Suprapubic skin (tissue), 4 donors: Measurements from ENCODE around the gene PET117. TPM values are rescaled to one million over a fixed set of nuclear protein-coding genes. Genes with fewer than 3 reads are reported as not detected.
"Not testable (repeated sequence)": the region's sequence is repeated elsewhere in the genome, so short reads cannot be mapped to it uniquely, and the experiment has no call there.

Experiments
- DNase-seq, 2 donors: peaks; one replicate each; pipeline ENCODE4 v3.0.0-alpha.2; 2019; ENCODE audit warnings: low spot score in 2 of 2
- H3K27ac ChIP-seq: fragments of 200-600 bp; sonication (generic); one replicate; pipeline ENCODE4 v1.5.1; 2019
- H3K27me3 ChIP-seq: fragments of 200-600 bp; sonication (generic); one replicate; pipeline ENCODE4 v1.5.1; 2019
- H3K36me3 ChIP-seq: fragments of 200-600 bp; sonication (generic); one replicate; pipeline ENCODE4 v1.5.1; 2019
- H3K4me1 ChIP-seq: fragments of 200-600 bp; sonication (generic); one replicate; pipeline ENCODE4 v1.5.1; 2019
- H3K4me3 ChIP-seq: fragments of 200-600 bp; sonication (generic); one replicate; pipeline ENCODE4 v1.5.1; 2019; ENCODE audit warnings: mild to moderate bottlenecking
- H3K9me3 ChIP-seq: fragments of 200-600 bp; sonication (generic); one replicate; pipeline ENCODE4 v1.5.1; 2019
- EP300 ChIP-seq: sonication (generic); formaldehyde crosslinking; IDR thresholded peaks from one replicate; pipeline ENCODE4 v1.6.1; 2017; ENCODE audit warnings: antibody characterized with exemption
- POLR2A ChIP-seq, 2 donors: fragments of 450-650 bp; IDR thresholded peaks; one replicate each; pipeline ENCODE4 v1.6.1; 2017; ENCODE audit warnings: antibody characterized with exemption in 2 of 2, mild to moderate bottlenecking in 2 of 2, moderate library complexity in 2 of 2
- POLR2AphosphoS5 ChIP-seq, 3 donors: sonication (generic); formaldehyde crosslinking; IDR thresholded peaks; one replicate each; pipeline ENCODE4 v1.6.1; 2017; ENCODE audit warnings: antibody characterized with exemption in 3 of 3
- WGBS: methylation state at CpG from one replicate; pipeline ENCODE4 v1.1.5; 2018; 5-methylcytosine and 5-hydroxymethylcytosine counted together
- total RNA-seq, 4 donors: library from RNA; depleted of rRNA; stranded (reverse); fragments of >200 nt; gene quantifications; one replicate each; pipeline ENCODE4 v1.1.0, GENCODE V29; 2016
- TF ChIP-seq, protein P1 (sequence below), 2 donors: fragments of 200-600 bp in 1 of 2; fragments of 450-650 bp in 1 of 2; sonication (generic) in 1 of 2; IDR thresholded peaks; one replicate each; pipeline ENCODE4 v1.5.1; 2016 to 2019; ENCODE audit warnings: antibody characterized with exemption in 2 of 2, mild to moderate bottlenecking in 1 of 2, moderate library complexity in 1 of 2

PET117 gene
- total RNA-seq, 4 donors from 2014 or later, result 12.3 to 20.3 (median 17.7) TPM

DNA sequence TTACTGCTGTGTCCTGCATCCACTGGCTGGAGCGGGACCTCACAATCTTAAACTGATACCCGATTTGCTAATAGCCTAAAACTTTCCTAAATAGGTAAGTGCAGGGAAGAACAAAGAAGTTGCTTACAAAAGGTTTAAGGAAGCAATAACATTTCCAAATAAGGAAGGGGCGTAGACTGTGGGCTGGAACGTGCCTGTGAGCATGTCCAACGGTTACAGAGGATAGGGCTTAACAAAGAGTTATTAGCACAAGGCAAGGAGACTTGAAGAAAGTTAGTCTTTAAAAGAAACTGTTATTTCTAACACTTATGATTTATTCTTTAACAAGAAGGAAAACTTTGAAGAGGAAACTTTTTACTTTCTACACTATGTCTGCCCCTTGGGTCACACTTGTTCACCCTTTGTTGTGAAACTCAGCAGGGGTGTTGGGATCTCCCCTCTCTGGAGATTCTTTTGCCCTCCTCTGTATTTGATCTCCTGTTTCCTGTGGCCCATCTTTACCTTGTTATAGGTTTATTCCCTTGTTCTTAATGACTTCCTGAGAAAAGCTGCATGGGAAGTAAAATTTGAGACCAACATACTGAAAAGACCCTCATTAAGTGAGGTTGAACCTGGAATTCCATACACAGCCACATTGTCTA lies 28.7 kb downstream of the PET117 start:
- Histone ChIP-seq H3K36me3 (peaks cover 32% of the 10 kb centered on the region), H3K27me3 (no peaks in the 10 kb centered on the region), H3K4me1 (peaks cover 10% of the 10 kb centered on the region), H3K4me3 (no peak overlapping the region), H3K27ac (no peak overlapping the region), H3K9me3 (no peaks in the 10 kb centered on the region)
- DNase-seq, result no peak
- WGBS, result 61% methylated on average over 5 of the region's 5 CpGs
- no peak for TF ChIP-seq POLR2AphosphoS5 (IDR thresholded peaks at IDR 0.05)
- TF ChIP-seq, protein P1, sequence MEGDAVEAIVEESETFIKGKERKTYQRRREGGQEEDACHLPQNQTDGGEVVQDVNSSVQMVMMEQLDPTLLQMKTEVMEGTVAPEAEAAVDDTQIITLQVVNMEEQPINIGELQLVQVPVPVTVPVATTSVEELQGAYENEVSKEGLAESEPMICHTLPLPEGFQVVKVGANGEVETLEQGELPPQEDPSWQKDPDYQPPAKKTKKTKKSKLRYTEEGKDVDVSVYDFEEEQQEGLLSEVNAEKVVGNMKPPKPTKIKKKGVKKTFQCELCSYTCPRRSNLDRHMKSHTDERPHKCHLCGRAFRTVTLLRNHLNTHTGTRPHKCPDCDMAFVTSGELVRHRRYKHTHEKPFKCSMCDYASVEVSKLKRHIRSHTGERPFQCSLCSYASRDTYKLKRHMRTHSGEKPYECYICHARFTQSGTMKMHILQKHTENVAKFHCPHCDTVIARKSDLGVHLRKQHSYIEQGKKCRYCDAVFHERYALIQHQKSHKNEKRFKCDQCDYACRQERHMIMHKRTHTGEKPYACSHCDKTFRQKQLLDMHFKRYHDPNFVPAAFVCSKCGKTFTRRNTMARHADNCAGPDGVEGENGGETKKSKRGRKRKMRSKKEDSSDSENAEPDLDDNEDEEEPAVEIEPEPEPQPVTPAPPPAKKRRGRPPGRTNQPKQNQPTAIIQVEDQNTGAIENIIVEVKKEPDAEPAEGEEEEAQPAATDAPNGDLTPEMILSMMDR (IDR thresholded peaks at IDR 0.05), result no peak
- no peak for TF ChIP-seq POLR2A (IDR thresholded peaks at IDR 0.05)
- no peak for TF ChIP-seq EP300

DNA sequence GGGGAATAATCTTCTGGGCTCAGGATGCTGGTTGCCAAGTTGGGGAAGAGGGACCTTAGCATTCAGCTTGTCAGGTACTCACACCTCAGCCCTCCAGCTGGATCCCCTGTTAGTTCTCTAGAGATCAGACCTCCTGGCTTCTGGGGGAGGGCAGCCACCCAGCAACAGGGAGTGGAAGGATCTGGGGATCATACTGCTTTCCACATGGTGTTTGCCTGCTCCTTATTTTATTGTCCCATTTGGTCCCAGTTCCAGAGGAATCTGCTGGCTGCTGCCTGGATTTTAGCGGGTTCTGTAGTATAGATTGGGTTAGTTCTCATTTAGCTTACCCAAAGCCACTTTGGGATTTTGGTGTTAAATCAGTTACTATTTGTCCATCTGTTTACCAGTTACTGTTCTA lies 29.3 kb downstream of the PET117 start:
- H3K4me1 ChIP-seq, result peaks cover 10% of the 10 kb centered on the region
- no peaks in the 10 kb centered on the region for H3K27me3 ChIP-seq
- TF ChIP-seq POLR2AphosphoS5 (IDR thresholded peaks at IDR 0.05) (no peak), POLR2A (IDR thresholded peaks at IDR 0.05) (no peak), EP300 (no peak)
- TF ChIP-seq, protein P1 (IDR thresholded peaks at IDR 0.05), result no peak
- DNase-seq, result no peak
- 78% methylated on average over 1 of the region's 1 CpG for WGBS
- peaks cover 27% of the 10 kb centered on the region for H3K36me3 ChIP-seq
- H3K27ac ChIP-seq, result no peak overlapping the region
- no peak overlapping the region for H3K4me3 ChIP-seq
- no peaks in the 10 kb centered on the region for H3K9me3 ChIP-seq

DNA sequence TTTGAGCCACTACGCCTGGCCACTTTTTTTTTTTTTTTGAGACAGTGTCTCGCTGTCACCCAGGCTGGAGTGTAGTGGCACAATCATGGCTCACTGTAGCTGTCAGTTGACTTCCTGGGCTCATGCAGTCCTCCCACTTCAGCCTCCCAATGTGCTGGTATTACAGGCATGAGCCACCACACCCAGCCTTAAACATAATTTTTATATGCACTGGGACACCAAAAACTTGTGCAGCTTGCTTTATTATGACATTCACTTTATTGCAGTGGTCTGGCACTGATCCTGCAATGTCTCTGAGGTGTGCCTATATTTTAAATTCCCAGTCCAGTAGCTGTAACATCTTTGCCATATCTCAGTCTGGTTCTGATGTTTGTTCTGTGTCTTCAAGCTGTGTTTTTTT lies 34.7 kb downstream of the PET117 start:
- H3K4me3 ChIP-seq, result no peak overlapping the region
- no peaks in the 10 kb centered on the region for H3K27me3 ChIP-seq
- peaks cover 7% of the 10 kb centered on the region for H3K36me3 ChIP-seq
- no peaks in the 10 kb centered on the region for H3K9me3 ChIP-seq
- 100% methylated on average over 2 of the region's 2 CpGs for WGBS
- DNase-seq, result no peak
- TF ChIP-seq POLR2AphosphoS5 (IDR thresholded peaks at IDR 0.05) (no peak), POLR2A (IDR thresholded peaks at IDR 0.05) (no peak), EP300 (no peak)
- TF ChIP-seq, protein P1 (IDR thresholded peaks at IDR 0.05), result no peak
- H3K27ac ChIP-seq, result no peak overlapping the region
- H3K4me1 ChIP-seq, result no peaks in the 10 kb centered on the region

DNA sequence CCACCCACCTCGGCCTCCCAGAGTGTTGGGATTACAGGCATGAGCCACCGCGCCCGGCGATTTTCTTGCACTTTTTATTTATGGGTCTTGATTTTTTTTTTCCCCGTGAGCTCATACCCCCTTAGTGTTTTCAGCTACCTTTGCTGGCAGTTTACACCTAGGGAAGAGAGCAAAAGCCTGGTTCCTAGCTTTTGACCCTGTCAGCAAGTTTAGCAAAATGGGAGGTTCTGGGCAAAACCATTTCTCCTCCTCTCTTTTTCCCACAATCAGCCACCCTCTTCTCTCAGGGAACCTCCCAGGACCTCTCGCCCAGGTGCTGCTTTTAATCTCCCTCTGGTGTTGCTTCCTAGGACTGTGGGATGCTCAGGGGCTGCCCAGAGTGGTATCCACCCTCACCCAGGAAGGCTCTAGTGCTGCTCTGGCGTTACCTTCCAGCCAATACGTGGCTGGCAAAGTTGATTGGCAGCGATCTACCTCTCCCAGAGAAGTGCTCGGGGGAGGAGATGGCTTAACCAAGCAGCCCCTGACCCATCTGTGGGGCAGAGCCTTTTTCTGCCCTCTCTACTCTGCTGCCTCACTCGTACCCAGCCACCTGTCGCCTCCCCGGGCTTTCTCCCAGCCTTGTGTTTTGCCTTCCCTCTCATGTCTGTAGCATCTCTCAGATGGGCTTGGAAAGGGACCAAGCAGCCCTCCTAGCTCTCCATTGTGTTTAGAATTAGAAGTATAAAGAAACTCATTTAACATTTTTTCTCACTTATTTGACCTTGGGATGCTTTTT lies 37.4 kb downstream of the PET117 start:
- WGBS, result 93% methylated on average over 14 of the region's 14 CpGs
- TF ChIP-seq EP300 (no peak), POLR2A (IDR thresholded peaks at IDR 0.05) (no peak), POLR2AphosphoS5 (IDR thresholded peaks at IDR 0.05) (no peak)
- TF ChIP-seq, protein P1 (IDR thresholded peaks at IDR 0.05), result no peak
- Histone ChIP-seq H3K4me3 (no peak overlapping the region), H3K27me3 (no peaks in the 10 kb centered on the region), H3K9me3 (peaks cover 2% of the 10 kb centered on the region), H3K36me3 (peaks cover 14% of the 10 kb centered on the region), H3K4me1 (no peaks in the 10 kb centered on the region), H3K27ac (no peak overlapping the region)
- no peak for DNase-seq

DNA sequence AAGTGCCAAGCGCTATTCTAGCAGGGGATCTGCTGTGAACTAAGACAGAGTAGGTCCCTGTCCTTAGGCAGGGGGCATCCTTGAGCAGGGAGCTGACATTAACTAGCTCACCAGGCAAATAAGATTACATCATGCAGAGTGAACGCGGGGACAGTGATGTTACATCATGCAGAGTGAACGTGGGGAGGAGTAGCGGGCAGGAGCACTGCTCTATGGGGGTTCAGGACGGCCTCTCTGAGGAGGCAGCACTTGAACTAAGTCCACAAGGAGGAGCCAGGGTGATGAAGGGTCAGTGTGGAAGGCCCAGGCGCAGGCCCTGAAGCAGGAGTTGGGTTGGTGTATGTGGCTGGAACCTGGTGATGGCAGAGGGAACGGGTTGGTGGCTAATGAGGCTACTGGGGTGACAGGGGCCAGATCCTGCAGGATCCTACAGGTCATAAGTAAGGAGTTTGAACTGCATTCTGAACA lies 38.7 kb downstream of the PET117 start:
- no peaks in the 10 kb centered on the region for H3K4me1 ChIP-seq
- no peak overlapping the region for H3K27ac ChIP-seq
- H3K4me3 ChIP-seq, result no peak overlapping the region
- 92% methylated on average over 8 of the region's 8 CpGs for WGBS
- no peak for DNase-seq
- no peaks in the 10 kb centered on the region for H3K27me3 ChIP-seq
- H3K9me3 ChIP-seq, result peaks cover 5% of the 10 kb centered on the region
- no peak for TF ChIP-seq POLR2AphosphoS5 (IDR thresholded peaks at IDR 0.05)
- TF ChIP-seq, protein P1 (IDR thresholded peaks at IDR 0.05), result no peak
- peaks cover 21% of the 10 kb centered on the region for H3K36me3 ChIP-seq

DNA sequence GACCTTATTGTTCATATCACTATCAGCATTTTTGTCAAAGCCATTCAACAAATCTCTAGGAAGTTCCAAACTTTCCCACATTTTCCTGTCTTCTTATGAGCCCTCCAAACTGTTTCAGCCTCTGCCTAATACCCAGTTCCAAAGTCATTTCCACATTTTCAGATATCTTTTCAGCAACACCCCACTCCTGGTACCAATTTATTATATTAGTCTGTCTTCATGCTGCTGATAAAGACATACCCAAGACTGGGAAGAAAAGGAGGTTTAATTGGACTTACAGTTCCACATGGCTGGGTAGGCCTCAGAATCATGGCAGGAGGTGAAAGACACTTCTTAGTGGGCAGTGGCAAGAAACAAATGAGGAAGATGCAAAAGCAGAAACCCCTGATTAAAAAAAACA lies 42.7 kb downstream of the PET117 start:
- DNase-seq, H3K9me3 ChIP-seq, H3K4me3 ChIP-seq, H3K27ac ChIP-seq, H3K27me3 ChIP-seq: not testable (repeated sequence)
- H3K4me1 ChIP-seq, result peaks cover 19% of the 10 kb centered on the region
- H3K36me3 ChIP-seq, result peaks cover 46% of the 10 kb centered on the region
